Measurements from ENCODE around the gene COP1. TPM values are rescaled to one million over a fixed set of nuclear protein-coding genes. Genes with fewer than 3 reads are reported as not detected.

The COP1 gene
- total and polyA plus RNA-seq, 2 of the 4 experiments (the other 2 are of a cell fraction) = 17.8 to 35.0 TPM

DNA sequence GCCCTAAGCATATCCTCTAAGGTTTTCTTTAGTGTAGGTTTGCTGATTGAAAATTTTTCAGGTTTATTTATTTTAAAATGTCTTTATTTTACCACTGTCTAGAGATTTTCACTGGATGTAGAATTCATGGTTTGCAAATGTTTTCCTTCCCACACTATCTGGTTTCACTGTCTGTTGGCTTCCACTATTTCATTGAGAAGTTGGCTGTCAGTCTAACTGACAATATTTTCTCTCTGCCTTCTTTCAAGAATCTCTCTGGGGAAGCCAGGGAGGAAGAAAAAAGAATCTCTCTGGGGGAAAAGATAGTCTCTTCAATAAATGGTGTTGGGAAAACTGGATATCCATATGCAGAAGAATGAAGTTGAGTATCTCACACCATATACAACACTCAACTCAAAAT is 226.0 kb downstream of the COP1 start:
- no peak for DNase-seq

More for the DNA sequence above, 226.0 kb downstream of the COP1 start:
- Histone ChIP-seq H3K9me3 (ENCODE audit: control insufficient read depth, insufficient read depth, low read length) (peaks cover 9% of the 10 kb centered on the region), H3K4me1 (ENCODE audit: control insufficient read depth, insufficient read depth, low read length) (peaks cover 6% of the 10 kb centered on the region), H2AK9ac (replicated peaks; ENCODE audit: low read depth, low read length, poor library complexity) (no peak overlapping the region), H3K27me3 (ENCODE audit: control insufficient read depth, insufficient read depth, low read length) (no peaks in the 10 kb centered on the region), H3K9ac (ENCODE audit: low read depth, low read length) (no peak overlapping the region), H3K4me3 (ENCODE audit: insufficient read depth, low read depth, low read length) (no peak overlapping the region), H3K36me3 (ENCODE audit: control insufficient read depth, insufficient read depth, low read length) (peaks cover 14% of the 10 kb centered on the region), H2BK120ac (ENCODE audit: low read depth, low read length) (no peak overlapping the region), H3K56ac (ENCODE audit: extremely low read depth, insufficient read depth, low read length) (no peak overlapping the region), H3K18ac (ENCODE audit: low read depth, low read length) (no peak overlapping the region), H4K5ac (ENCODE audit: low read depth, low read length) (no peak overlapping the region), H4K8ac (ENCODE audit: low read depth in 2 of 2, low read length in 2 of 2) (no peak overlapping the region), H4K91ac (ENCODE audit: insufficient read depth, low read depth, low read length) (no peak overlapping the region), H3K14ac (replicated peaks; ENCODE audit: low read depth, low read length) (no peak overlapping the region), H3K4ac (ENCODE audit: low read depth, low read length) (no peak overlapping the region), H3K23ac (ENCODE audit: low read depth, low read length) (no peak overlapping the region), H3K27ac (ENCODE audit: insufficient read depth, low read length) (no peak overlapping the region), H4K20me1 (ENCODE audit: insufficient read depth, low read length) (no peaks in the 10 kb centered on the region), H2AFZ (replicated peaks; ENCODE audit: low read length, poor library complexity) (no peak overlapping the region), H3K4me2 (ENCODE audit: low read depth, low read length) (no peak overlapping the region), H3K79me1 (ENCODE audit: low read depth in 1 of 2, low read length in 2 of 2) (peaks cover 3 to 11% of the 10 kb centered on the region in 2 experiments; a peak in 3 of 4 replicates), H2AK5ac (ENCODE audit: low read depth, low read length) (no peak overlapping the region), H2BK5ac (ENCODE audit: low read depth, low read length, poor library complexity, severe bottlenecking) (no peak overlapping the region), H3K9me1 (ENCODE audit: insufficient read depth, low read length) (peaks cover 2% of the 10 kb centered on the region; the same call in 1 of the 2 replicates), H2BK20ac (ENCODE audit: low read depth, low read length) (no peak overlapping the region), H2BK15ac (ENCODE audit: low read depth, low read length) (no peak overlapping the region)
- TF ChIP-seq SMC3 (IDR thresholded peaks at IDR 0.05; ENCODE audit: low read depth, low read length) (no peak), CHD1 (IDR thresholded peaks at IDR 0.05; ENCODE audit: low read depth, low read length) (no peak), RCOR1 (IDR thresholded peaks at IDR 0.05; ENCODE audit: insufficient replicate concordance, low read length) (no peak), FOS (IDR thresholded peaks at IDR 0.05; ENCODE audit: low read depth, low read length) (no peak), BHLHE40 (IDR thresholded peaks at IDR 0.05; ENCODE audit: low read depth, low read length) (no peak), CTCF (conservative IDR thresholded peaks at IDR 0.05; ENCODE audit: low read depth, low read length) (no peak), NFE2L2 (IDR thresholded peaks at IDR 0.05; ENCODE audit: low read depth, low read length) (no peak), USF2 (IDR thresholded peaks at IDR 0.05; ENCODE audit: low read depth, low read length) (no peak), POLR2A (IDR thresholded peaks at IDR 0.05; ENCODE audit: low read depth, low read length) (no peak)
- in situ Hi-C loops (cut with MboI; ENCODE audit: low sequenced_read_pairs) (no loop called here), dilution Hi-C loops (cut with HindIII; ENCODE audit: low sequenced_read_pairs, unreplicated experiment) (no loop called here), intact Hi-C loops (cut with micrococcal nuclease) (no loop called here)
- POLR2A ChIA-PET (ENCODE audit: unreplicated experiment) = no interaction called here
- no peak for ATAC-seq (ENCODE audit: low read depth)
- no TSS peak for BruUV-seq (replicated peaks)
- CTCF ChIA-PET = no interaction called here

All from IMR-90 (cell line).